Glomerular visceral epithelial cell (primary cell): ENCODE measurements around the gene GTPBP1.

ENCODE experiments used
- DNase-seq: peaks from one replicate; pipeline ENCODE4 v3.0.0-alpha.2; 2016; ENCODE audit errors: extremely low spot score

GTPBP1 gene

GRCh38 chr22:38741166-38741565 lies 35.4 kb downstream of the GTPBP1 start:
- DNase-seq, result no peak

GRCh38 chr22:38741576-38741975 lies 35.8 kb downstream of the GTPBP1 start:
- DNase-seq, result no peak

GRCh38 chr22:38742176-38742942 lies 36.6 kb downstream of the GTPBP1 start:
- DNase-seq, result no peak

GRCh38 chr22:38744981-38745380 lies 39.2 kb downstream of the GTPBP1 start:
- no peak for DNase-seq

- no peak for DNase-seq
Measured at GRCh38 chr22:38745676-38746460, 40.1 kb downstream of the GTPBP1 start.

- DNase-seq, result no peak
Measured at GRCh38 chr22:38748487-38749136, 42.9 kb downstream of the GTPBP1 start.

GRCh38 chr22:38750104-38750503 lies 44.4 kb downstream of the GTPBP1 start:
- no peak for DNase-seq

- DNase-seq, result no peak
Measured at GRCh38 chr22:38750638-38751037, 44.9 kb downstream of the GTPBP1 start.

- no peak for DNase-seq
Measured at GRCh38 chr22:38751066-38751421, 45.3 kb downstream of the GTPBP1 start.

GRCh38 chr22:38751422-38752346 lies 45.9 kb downstream of the GTPBP1 start:
- DNase-seq, result no peak

- peak; percentile 43 for DNase-seq
Measured at GRCh38 chr22:38753948-38754750, 48.4 kb downstream of the GTPBP1 start.

- DNase-seq, result no peak
Measured at GRCh38 chr22:38754751-38755154, 49.0 kb downstream of the GTPBP1 start.

- peak; percentile 86 for DNase-seq
Measured at GRCh38 chr22:38755155-38755910, 49.6 kb downstream of the GTPBP1 start.

- DNase-seq, result peak; percentile 83
Measured at GRCh38 chr22:38755911-38756532, 50.3 kb downstream of the GTPBP1 start, which contains the start of gene SUN2. Gene SUN2 (minus strand): TSS chr22:38755998. CDS start chr22:38752628, 3,370 bp downstream.

GRCh38 chr22:38756711-38757463 lies 51.1 kb downstream of the GTPBP1 start:
- DNase-seq, result no peak

- no peak for DNase-seq
Measured at GRCh38 chr22:38757464-38757757, 51.7 kb downstream of the GTPBP1 start.

GRCh38 chr22:38758276-38758945 lies 52.7 kb downstream of the GTPBP1 start:
- DNase-seq, result no peak

GRCh38 chr22:38759005-38759404 lies 53.3 kb downstream of the GTPBP1 start:
- no peak for DNase-seq
